ENCODE results near the gene GAB1. TPM values are rescaled to one million over a fixed set of nuclear protein-coding genes. Genes with fewer than 3 reads are reported as not detected.

The GAB1 gene
- total RNA-seq, 1 experiment from 2014 or later, result 46.9 TPM

DNA sequence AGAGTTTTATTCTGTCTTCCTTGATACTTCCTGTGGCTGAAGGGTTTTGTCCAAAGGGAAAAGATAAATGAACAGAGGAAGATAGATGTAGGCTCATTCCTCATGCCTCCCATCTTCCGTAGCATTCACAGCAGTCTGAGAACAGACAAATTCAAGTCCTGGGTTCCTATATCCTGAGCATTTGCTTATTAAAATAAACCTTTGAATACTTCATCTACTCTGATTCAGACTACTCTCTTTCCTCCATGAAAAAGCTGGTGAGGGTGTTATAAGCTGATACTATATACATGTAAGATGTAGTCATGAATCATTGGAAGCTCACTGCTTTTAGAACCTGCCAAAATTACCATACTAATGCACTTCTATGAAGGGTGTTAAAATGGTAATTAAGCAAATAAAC, 61.2 kb downstream of the GAB1 start:
- POLR2A ChIA-PET, result no interaction called here
- no peaks in the 10 kb centered on the region for H3K36me3 ChIP-seq (ENCODE audit: control insufficient read depth, insufficient read depth, low read length)
- no peaks in the 10 kb centered on the region for H3K4me1 ChIP-seq
- H3K4me3 ChIP-seq (ENCODE audit: low read depth, low read length), result no peak overlapping the region
- CTCF ChIA-PET, result no interaction called here
- Mint-ChIP-seq H3K27me3 (ENCODE audit: insufficient read depth, unreplicated experiment) (no peaks in the 10 kb centered on the region), H3K36me3 (ENCODE audit: insufficient read depth, unreplicated experiment) (peaks cover 11% of the 10 kb centered on the region), H3K27ac (ENCODE audit: unreplicated experiment) (no peak overlapping the region), H3K4me3 (ENCODE audit: unreplicated experiment) (no peak overlapping the region), H3K4me1 (ENCODE audit: low read depth, unreplicated experiment) (peaks cover 14% of the 10 kb centered on the region), H3K9me3 (ENCODE audit: unreplicated experiment) (no peaks in the 10 kb centered on the region)
- BruUV-seq (replicated peaks), result no TSS peak
- no peaks in the 10 kb centered on the region for H3K9me3 ChIP-seq
- no peak for TF ChIP-seq CTCF (IDR thresholded peaks at IDR 0.05; ENCODE audit: insufficient read depth in 1 of 2, low read depth in 1 of 2, low read length in 1 of 2, severe bottlenecking in 1 of 2, unreplicated experiment in 1 of 2)
- DNase-seq, result no peak
- no peaks in the 10 kb centered on the region for H3K27me3 ChIP-seq (replicated peaks; ENCODE audit: control insufficient read depth, insufficient read depth, low read length)
- intact Hi-C loops (cut with micrococcal nuclease; ENCODE audit: unreplicated experiment), result loop anchor here (2.0 kb wide), 1 partner anchor 61 kb away; the partner anchor contains the start of gene GAB1

DNA sequence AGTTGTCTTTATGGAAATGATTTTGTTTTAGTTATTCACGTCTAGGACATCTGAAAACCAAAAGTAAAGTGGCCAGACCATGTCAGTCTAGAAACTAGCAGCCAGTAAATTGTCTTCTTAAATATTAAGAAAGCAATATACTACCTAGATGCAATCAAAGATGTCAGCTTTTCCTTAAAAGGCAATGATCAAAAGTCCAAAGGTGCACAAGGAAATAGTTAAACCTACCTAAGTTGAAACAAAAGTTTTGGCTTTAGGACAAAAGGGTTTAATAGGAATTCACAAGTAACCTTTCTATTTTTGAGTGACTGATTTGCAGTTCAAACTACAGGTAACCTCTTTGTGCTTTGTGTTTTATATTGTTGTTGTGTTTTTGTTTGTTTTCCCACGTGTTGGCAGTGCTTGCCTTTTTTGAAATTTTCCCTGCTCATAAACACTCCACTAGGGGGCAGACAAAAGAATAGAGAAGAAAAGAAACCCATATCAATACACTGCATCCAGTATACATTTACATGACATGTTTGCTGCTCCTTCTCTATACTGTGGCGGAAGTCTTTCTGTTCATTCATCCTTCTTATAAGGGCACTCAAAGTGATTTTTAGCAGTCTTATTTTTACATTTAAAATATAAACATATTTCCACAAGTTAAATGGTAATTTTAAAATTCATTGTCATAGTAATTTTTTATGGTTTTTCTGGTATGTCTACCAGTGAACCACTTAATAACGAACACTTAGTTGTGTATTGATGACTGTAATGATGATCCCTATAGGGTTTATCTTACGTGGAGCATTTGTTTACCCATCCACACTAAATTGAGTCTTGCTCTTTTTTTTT, 62.7 kb downstream of the GAB1 start:
- Histone ChIP-seq H3K9me3 (no peaks in the 10 kb centered on the region), H3K4me1 (no peaks in the 10 kb centered on the region), H3K4me3 (ENCODE audit: low read depth, low read length) (no peak overlapping the region), H3K27me3 (replicated peaks; ENCODE audit: control insufficient read depth, insufficient read depth, low read length) (no peaks in the 10 kb centered on the region), H3K36me3 (ENCODE audit: control insufficient read depth, insufficient read depth, low read length) (no peaks in the 10 kb centered on the region)
- H3K4me1 Mint-ChIP-seq (ENCODE audit: low read depth, unreplicated experiment), result peaks cover 14% of the 10 kb centered on the region
- ChIA-PET CTCF (no interaction called here), POLR2A (no interaction called here)
- H3K9me3 Mint-ChIP-seq (ENCODE audit: unreplicated experiment), result no peaks in the 10 kb centered on the region
- H3K4me3 Mint-ChIP-seq (ENCODE audit: unreplicated experiment), result no peak overlapping the region
- intact Hi-C loops (cut with micrococcal nuclease; ENCODE audit: unreplicated experiment), result loop anchor here (2.0 kb wide), 1 partner anchor 63 kb away; the partner anchor contains the start of gene GAB1
- no peak overlapping the region for H3K27ac Mint-ChIP-seq (ENCODE audit: unreplicated experiment)
- TF ChIP-seq CTCF (IDR thresholded peaks at IDR 0.05; ENCODE audit: insufficient read depth in 1 of 2, low read depth in 1 of 2, low read length in 1 of 2, severe bottlenecking in 1 of 2, unreplicated experiment in 1 of 2), result peak; percentile 57 to 58
- DNase-seq, result peak in 1 of 2 experiments; percentile 35
- no TSS peak for BruUV-seq (replicated peaks)
- H3K27me3 Mint-ChIP-seq (ENCODE audit: insufficient read depth, unreplicated experiment), result no peaks in the 10 kb centered on the region
- H3K36me3 Mint-ChIP-seq (ENCODE audit: insufficient read depth, unreplicated experiment), result peaks cover 6% of the 10 kb centered on the region

DNA sequence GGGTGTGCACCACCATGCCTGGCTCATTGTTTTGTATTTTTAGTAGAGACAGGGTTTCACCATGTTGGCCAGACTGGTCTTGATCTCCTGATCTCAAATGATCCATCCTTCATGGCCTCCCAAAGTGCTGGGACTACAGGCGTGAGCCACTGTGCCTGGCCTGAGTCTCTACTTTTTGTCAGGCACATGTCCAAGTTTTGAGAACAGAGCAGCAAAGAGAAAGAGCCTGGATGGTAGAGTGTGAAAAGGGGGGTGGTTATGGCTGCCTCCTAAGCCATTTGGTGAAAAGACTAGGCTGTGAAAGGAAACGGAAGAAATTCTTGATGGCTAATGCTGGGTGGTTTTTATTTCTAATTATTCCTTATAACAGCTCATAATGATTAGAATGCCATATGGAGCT, 63.4 kb downstream of the GAB1 start:
- no TSS peak for BruUV-seq (replicated peaks)
- H3K27me3 Mint-ChIP-seq (ENCODE audit: insufficient read depth, unreplicated experiment), result no peaks in the 10 kb centered on the region
- no peak for TF ChIP-seq CTCF (IDR thresholded peaks at IDR 0.05; ENCODE audit: insufficient read depth in 1 of 2, low read depth in 1 of 2, low read length in 1 of 2, severe bottlenecking in 1 of 2, unreplicated experiment in 1 of 2)
- Histone ChIP-seq H3K4me1 (no peaks in the 10 kb centered on the region), H3K9me3 (no peaks in the 10 kb centered on the region), H3K36me3 (ENCODE audit: control insufficient read depth, insufficient read depth, low read length) (no peaks in the 10 kb centered on the region), H3K27me3 (replicated peaks; ENCODE audit: control insufficient read depth, insufficient read depth, low read length) (no peaks in the 10 kb centered on the region), H3K4me3 (ENCODE audit: low read depth, low read length) (no peak overlapping the region)
- no peaks in the 10 kb centered on the region for H3K9me3 Mint-ChIP-seq (ENCODE audit: unreplicated experiment)
- H3K4me3 Mint-ChIP-seq (ENCODE audit: unreplicated experiment), result no peak overlapping the region
- no peak overlapping the region for H3K27ac Mint-ChIP-seq (ENCODE audit: unreplicated experiment)
- ChIA-PET POLR2A (no interaction called here), CTCF (interaction anchor here (1.4 kb wide), 1 partner anchor 24 kb away, joined by 3 read pairs; no protein-coding TSS in a partner anchor)
- peaks cover 14% of the 10 kb centered on the region for H3K4me1 Mint-ChIP-seq (ENCODE audit: low read depth, unreplicated experiment)
- no peak for DNase-seq
- peaks cover 6% of the 10 kb centered on the region for H3K36me3 Mint-ChIP-seq (ENCODE audit: insufficient read depth, unreplicated experiment)
- intact Hi-C loops (cut with micrococcal nuclease; ENCODE audit: unreplicated experiment), result no loop called here
